IMR-90 (cell line): ENCODE results near the gene RET. TPM values are rescaled to one million over a fixed set of nuclear protein-coding genes. Genes with fewer than 3 reads are reported as not detected.

Source experiments
- ATAC-seq: fragments of 200-7000 bp; cut with Tn5 transposase; 2 replicates; pipeline ENCODE4 v1.9.1; 2020; ENCODE audit warnings: low read depth, mild to moderate bottlenecking, moderate library complexity
- BruUV-seq: library from RNA; stranded (reverse); fragments of 400-500 nt; replicated peaks from 2 replicates; lab custom pipeline; 2021; lab: Mats Ljungman, UMichigan
- CTCF ChIA-PET: fragments of 300-600 bp; formaldehyde crosslinking; extraction: SDS; loops from one replicate; lab custom pipeline; 2021; ENCODE audit warnings: antibody characterized with exemption; lab: Yijun Ruan, JAX
- POLR2A ChIA-PET: fragments of 300-600 bp; sonication (Branson Sonifier 250); formaldehyde crosslinking; loops from one replicate; lab custom pipeline; 2022; ENCODE audit warnings: antibody characterized with exemption; ENCODE audit not compliant: unreplicated experiment; lab: Charles Lee
- DNase-seq: peaks from one replicate; pipeline ENCODE4 v3.0.0; 2013
- H2AFZ ChIP-seq: replicated peaks from 2 replicates; pipeline ENCODE3; 2013; ENCODE audit warnings: low read length, mild to moderate bottlenecking; ENCODE audit not compliant: poor library complexity
- H2AK5ac ChIP-seq: 2 replicates; pipeline ENCODE4 v1.6.1; 2013; ENCODE audit warnings: low read depth, low read length, inconsistent platforms
- H2AK9ac ChIP-seq: replicated peaks from 2 replicates; pipeline ENCODE3; 2013; ENCODE audit warnings: mild to moderate bottlenecking, low read depth, low read length, moderate library complexity; ENCODE audit not compliant: poor library complexity
- H2BK120ac ChIP-seq: 2 replicates; pipeline ENCODE4 v1.6.1; 2013; ENCODE audit warnings: low read depth, low read length, inconsistent platforms
- H2BK15ac ChIP-seq: 3 replicates; pipeline ENCODE4 v1.6.1; 2013; ENCODE audit warnings: low read depth, low read length, inconsistent platforms
- H2BK20ac ChIP-seq: 2 replicates; pipeline ENCODE4 v1.6.1; 2013; ENCODE audit warnings: low read depth, mild to moderate bottlenecking, inconsistent platforms, low read length, moderate library complexity
- H2BK5ac ChIP-seq: 2 replicates; pipeline ENCODE4 v1.6.1; 2013; ENCODE audit warnings: mild to moderate bottlenecking, low read depth, low read length, inconsistent platforms; ENCODE audit not compliant: poor library complexity, severe bottlenecking
- H3K14ac ChIP-seq: replicated peaks from 2 replicates; pipeline ENCODE4 v1.6.1; 2013; ENCODE audit warnings: low read depth, low read length, inconsistent platforms
- H3K18ac ChIP-seq: 2 replicates; pipeline ENCODE4 v1.6.1; 2013; ENCODE audit warnings: low read depth, low read length, control low read depth
- H3K23ac ChIP-seq: 2 replicates; pipeline ENCODE4 v1.6.1; 2013; ENCODE audit warnings: low read depth, low read length, inconsistent platforms
- H3K27ac ChIP-seq: 2 replicates; pipeline ENCODE4 v1.5.1; 2013; ENCODE audit warnings: mild to moderate bottlenecking, control low read depth, low read length; ENCODE audit not compliant: insufficient read depth
- H3K27me3 ChIP-seq: 2 replicates; pipeline ENCODE4 v1.6.1; 2013; ENCODE audit warnings: low read length; ENCODE audit not compliant: control insufficient read depth, insufficient read depth
- H3K36me3 ChIP-seq: 2 replicates; pipeline ENCODE4 v1.6.1; 2013; ENCODE audit warnings: low read length, mixed read lengths; ENCODE audit not compliant: control insufficient read depth, insufficient read depth
- H3K4ac ChIP-seq: 2 replicates; pipeline ENCODE4 v1.6.1; 2013; ENCODE audit warnings: low read depth, low read length, inconsistent platforms
- H3K4me1 ChIP-seq: 2 replicates; pipeline ENCODE4 v1.6.1; 2013; ENCODE audit warnings: low read length, mixed read lengths; ENCODE audit not compliant: control insufficient read depth, insufficient read depth
- H3K4me2 ChIP-seq: 2 replicates; pipeline ENCODE4 v1.6.1; 2013; ENCODE audit warnings: low read depth, mild to moderate bottlenecking, control low read depth, low read length, moderate library complexity
- H3K4me3 ChIP-seq: 2 replicates; pipeline ENCODE4 v1.5.1; 2013; ENCODE audit warnings: low read depth, mild to moderate bottlenecking, control low read depth, low read length, moderate library complexity; ENCODE audit not compliant: insufficient read depth
- H3K56ac ChIP-seq: 2 replicates; pipeline ENCODE4 v1.6.1; 2013; ENCODE audit warnings: low read length, inconsistent platforms; ENCODE audit not compliant: insufficient read depth; ENCODE audit errors: extremely low read depth
- H3K79me1 ChIP-seq, 2 experiments: 2 replicates each; pipeline ENCODE4 v1.6.1; 2013; ENCODE audit warnings: low read length in 2 of 2, inconsistent platforms in 1 of 2, low read depth in 1 of 2
- H3K9ac ChIP-seq: 2 replicates; pipeline ENCODE4 v1.6.1; 2013; ENCODE audit warnings: low read depth, low read length, control low read depth
- H3K9me1 ChIP-seq: 2 replicates; pipeline ENCODE4 v1.6.1; 2013; ENCODE audit warnings: low read length, inconsistent platforms; ENCODE audit not compliant: insufficient read depth
- H3K9me3 ChIP-seq: 2 replicates; pipeline ENCODE4 v1.6.1; 2013; ENCODE audit warnings: low read length; ENCODE audit not compliant: control insufficient read depth, insufficient read depth
- H4K20me1 ChIP-seq: 2 replicates; pipeline ENCODE4 v1.6.1; 2013; ENCODE audit warnings: low read length, inconsistent platforms; ENCODE audit not compliant: insufficient read depth
- H4K5ac ChIP-seq: 2 replicates; pipeline ENCODE4 v1.6.1; 2013; ENCODE audit warnings: mild to moderate bottlenecking, low read depth, low read length, control low read depth
- H4K8ac ChIP-seq, 2 experiments: 2 replicates each; pipeline ENCODE4 v1.6.1; 2013; ENCODE audit warnings: low read depth in 2 of 2, low read length in 2 of 2, control low read depth in 1 of 2, inconsistent platforms in 1 of 2
- H4K91ac ChIP-seq: 2 replicates; pipeline ENCODE4 v1.6.1; 2013; ENCODE audit warnings: low read depth, low read length, inconsistent platforms; ENCODE audit not compliant: insufficient read depth
- BHLHE40 ChIP-seq: fragments of 150-350 bp; IDR thresholded peaks from 2 replicates; pipeline ENCODE4 v1.6.1; 2016; ENCODE audit warnings: mild to moderate bottlenecking, low read depth, low read length
- CEBPB ChIP-seq: IDR thresholded peaks from 2 replicates; pipeline ENCODE4 v1.6.1; 2012; ENCODE audit warnings: low read depth, low read length, improper control_type of control experiment
- CHD1 ChIP-seq: IDR thresholded peaks from 2 replicates; pipeline ENCODE4 v1.6.1; 2012; ENCODE audit warnings: low read depth, low read length, improper control_type of control experiment
- CTCF ChIP-seq: conservative IDR thresholded peaks from 2 replicates; pipeline ENCODE4 v1.5.1; 2012; ENCODE audit warnings: mild to moderate bottlenecking, low read depth, low read length, improper control_type of control experiment
- FOS ChIP-seq: fragments of 150-350 bp; IDR thresholded peaks from 2 replicates; pipeline ENCODE4 v1.6.1; 2016; ENCODE audit warnings: low read depth, low read length
- MAFK ChIP-seq: IDR thresholded peaks from 2 replicates; pipeline ENCODE4 v1.6.1; 2012; ENCODE audit warnings: low read depth, low read length, improper control_type of control experiment
- MAZ ChIP-seq: IDR thresholded peaks from 2 replicates; pipeline ENCODE4 v1.6.1; 2012; ENCODE audit warnings: low read depth, mild to moderate bottlenecking, low read length, improper control_type of control experiment, moderate library complexity, borderline replicate concordance
- MXI1 ChIP-seq: IDR thresholded peaks from 2 replicates; pipeline ENCODE4 v1.6.1; 2012; ENCODE audit warnings: low read depth, mild to moderate bottlenecking, low read length, moderate library complexity, borderline replicate concordance
- NFE2L2 ChIP-seq: fragments of 150-350 bp; IDR thresholded peaks from 2 replicates; pipeline ENCODE4 v1.6.1; 2016; ENCODE audit warnings: low read depth, mild to moderate bottlenecking, low read length
- POLR2A ChIP-seq: IDR thresholded peaks from 2 replicates; pipeline ENCODE4 v1.6.1; 2012; ENCODE audit warnings: mild to moderate bottlenecking, low read depth, low read length
- RAD21 ChIP-seq: IDR thresholded peaks from 2 replicates; pipeline ENCODE4 v1.6.1; 2012; ENCODE audit warnings: low read length, improper control_type of control experiment
- RCOR1 ChIP-seq: IDR thresholded peaks from 2 replicates; pipeline ENCODE4 v1.6.1; 2012; ENCODE audit warnings: mild to moderate bottlenecking, low read length, improper control_type of control experiment; ENCODE audit not compliant: insufficient replicate concordance
- RFX5 ChIP-seq: IDR thresholded peaks from 2 replicates; pipeline ENCODE4 v1.8.0; 2012; ENCODE audit warnings: low read depth, mild to moderate bottlenecking, low read length, moderate library complexity
- SMC3 ChIP-seq: fragments of 150-350 bp; IDR thresholded peaks from 2 replicates; pipeline ENCODE4 v1.6.1; 2016; ENCODE audit warnings: low read depth, mild to moderate bottlenecking, antibody characterized with exemption, low read length, moderate library complexity
- whole genome bisulfite sequencing, 2 experiments: methylation state at CpG; one replicate each; pipeline versions ENCODE4 v1.1.5 to v1.1.7; 2013; ENCODE audit warnings: missing lambda C conversion rate in 2 of 2; ENCODE audit not compliant: insufficient read length in 1 of 2; ENCODE audit errors: extremely low coverage in 2 of 2; 5-methylcytosine and 5-hydroxymethylcytosine counted together
- dilution Hi-C: fragments of 300-500 bp; cut with HindIII; formaldehyde crosslinking; loops from one replicate; pipeline ENCODE4 v1.14.3; 2018; ENCODE audit warnings: low sequenced_read_pairs; ENCODE audit not compliant: unreplicated experiment
- in situ Hi-C: fragments of 300-500 bp; cut with MboI; formaldehyde crosslinking; loops from 3 replicates; pipeline ENCODE4 v1.14.3; 2019; ENCODE audit warnings: low sequenced_read_pairs, inconsistent platforms, mixed read lengths
- intact Hi-C: fragments of 100-400 bp; cut with micrococcal nuclease; formaldehyde crosslinking; loops from 2 replicates; pipeline ENCODE4 v1.10.0; 2022
- polyA plus RNA-seq, 3 experiments: library from polyadenylated mRNA; depleted of rRNA; stranded (reverse); fragments of >200 nt; gene quantifications; 2 replicates each; pipeline ENCODE4 v1.2.3, GENCODE V29; 2012; ENCODE audit warnings: low replicate concordance in 1 of 3
- total RNA-seq: library from RNA; depleted of rRNA; stranded (reverse); fragments of >200 nt; gene quantifications from 2 replicates; pipeline ENCODE4 v1.2.3, GENCODE V29; 2012
- TF ChIP-seq, protein P1 (sequence below): fragments of 150-350 bp; IDR thresholded peaks from 2 replicates; pipeline ENCODE4 v1.6.1; 2017; ENCODE audit warnings: mild to moderate bottlenecking, antibody characterized with exemption, low read length, low read depth
- TF ChIP-seq, protein P2 (sequence below): fragments of 150-350 bp; IDR thresholded peaks from 2 replicates; pipeline ENCODE4 v1.6.1; 2016; ENCODE audit warnings: low read depth, mild to moderate bottlenecking, low read length, moderate library complexity, borderline replicate concordance

The RET gene
- total and polyA plus RNA-seq, 2 of the 4 experiments (the other 2 are of a cell fraction): 0.10 to 0.18 TPM

- H3K23ac ChIP-seq: no peak overlapping the region
- no peak overlapping the region for H3K4me3 ChIP-seq
- in situ Hi-C loops (no loop called here), dilution Hi-C loops (no loop called here), intact Hi-C loops (no loop called here)
- no peak overlapping the region for H3K4ac ChIP-seq
- H3K36me3 ChIP-seq: no peaks in the 10 kb centered on the region
- H2BK120ac ChIP-seq: no peak overlapping the region
- H3K9ac ChIP-seq: no peak overlapping the region
- no peak for TF ChIP-seq POLR2A
- TF ChIP-seq NFE2L2: no peak
- no peak for TF ChIP-seq MAFK
- no peak for TF ChIP-seq FOS
- TF ChIP-seq, protein P1, sequence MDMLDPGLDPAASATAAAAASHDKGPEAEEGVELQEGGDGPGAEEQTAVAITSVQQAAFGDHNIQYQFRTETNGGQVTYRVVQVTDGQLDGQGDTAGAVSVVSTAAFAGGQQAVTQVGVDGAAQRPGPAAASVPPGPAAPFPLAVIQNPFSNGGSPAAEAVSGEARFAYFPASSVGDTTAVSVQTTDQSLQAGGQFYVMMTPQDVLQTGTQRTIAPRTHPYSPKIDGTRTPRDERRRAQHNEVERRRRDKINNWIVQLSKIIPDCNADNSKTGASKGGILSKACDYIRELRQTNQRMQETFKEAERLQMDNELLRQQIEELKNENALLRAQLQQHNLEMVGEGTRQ: no peak
- no peak for TF ChIP-seq MXI1
- TF ChIP-seq, protein P2, sequence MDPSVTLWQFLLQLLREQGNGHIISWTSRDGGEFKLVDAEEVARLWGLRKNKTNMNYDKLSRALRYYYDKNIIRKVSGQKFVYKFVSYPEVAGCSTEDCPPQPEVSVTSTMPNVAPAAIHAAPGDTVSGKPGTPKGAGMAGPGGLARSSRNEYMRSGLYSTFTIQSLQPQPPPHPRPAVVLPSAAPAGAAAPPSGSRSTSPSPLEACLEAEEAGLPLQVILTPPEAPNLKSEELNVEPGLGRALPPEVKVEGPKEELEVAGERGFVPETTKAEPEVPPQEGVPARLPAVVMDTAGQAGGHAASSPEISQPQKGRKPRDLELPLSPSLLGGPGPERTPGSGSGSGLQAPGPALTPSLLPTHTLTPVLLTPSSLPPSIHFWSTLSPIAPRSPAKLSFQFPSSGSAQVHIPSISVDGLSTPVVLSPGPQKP: no peak
- no peak for TF ChIP-seq MAZ
- TF ChIP-seq BHLHE40: no peak
- TF ChIP-seq RAD21: no peak
- no peak for TF ChIP-seq CTCF
- TF ChIP-seq CHD1: no peak
- no peak for TF ChIP-seq RFX5
- no peak for TF ChIP-seq RCOR1
- TF ChIP-seq CEBPB: no peak
- TF ChIP-seq SMC3: no peak
- H4K8ac ChIP-seq: no peak overlapping the region
- BruUV-seq: no TSS peak
- no peak overlapping the region for H2BK15ac ChIP-seq
- peaks cover under 1% of the 10 kb centered on the region; the same call in 1 of the 2 replicates for H3K4me1 ChIP-seq
- H3K56ac ChIP-seq: no peak overlapping the region
- H3K9me1 ChIP-seq: no peaks in the 10 kb centered on the region
- H2AFZ ChIP-seq: no peak overlapping the region
- no peaks in the 10 kb centered on the region for H3K9me3 ChIP-seq
- H4K20me1 ChIP-seq: no peaks in the 10 kb centered on the region
- ChIA-PET CTCF (no interaction called here), POLR2A (no interaction called here)
- no peak overlapping the region for H4K91ac ChIP-seq
- H3K14ac ChIP-seq: no peak overlapping the region
- no peak overlapping the region for H4K5ac ChIP-seq
- H3K27ac ChIP-seq: no peak overlapping the region
- no peak overlapping the region for H2AK9ac ChIP-seq
- 75% methylated on average over 4 of the region's 10 CpGs; no CpG with 5 or more reads in 1 of the 2 experiments for WGBS, 2 experiments
- no peak overlapping the region for H2BK5ac ChIP-seq
- DNase-seq (no peak), ATAC-seq (no peak)
- no peaks in the 10 kb centered on the region for H3K79me1 ChIP-seq
- no peak overlapping the region for H3K4me2 ChIP-seq
- H2BK20ac ChIP-seq: no peak overlapping the region
- peaks cover 24% of the 10 kb centered on the region; the same call in 1 of the 2 replicates for H3K27me3 ChIP-seq
- no peak overlapping the region for H2AK5ac ChIP-seq
- no peak overlapping the region for H3K18ac ChIP-seq
These were observed 39.2 kb downstream of the RET start for GRCh38 chr10:43115881-43116595.
